HCT116 (cell line): ENCODE data around the gene NAALADL2.

ENCODE experiments used
- ATF3 ChIP-seq: IDR thresholded peaks from 2 replicates; pipeline ENCODE4 v1.6.1; 2012
- CBX3 ChIP-seq: IDR thresholded peaks from 2 replicates; pipeline ENCODE4 v1.6.1; 2012; ENCODE audit warnings: low read depth
- CTCF ChIP-seq, 3 experiments: fragments of 200-600 bp in 1 of 3; sonication (generic) in 1 of 3; IDR thresholded peaks in 2 of 3; conservative IDR thresholded peaks in 1 of 3; 2 replicates each; pipeline ENCODE4 v1.5.1; 2012 to 2017; ENCODE audit warnings: low read depth in 2 of 3, low read length in 2 of 3, antibody characterized with exemption in 1 of 3, borderline replicate concordance in 1 of 3, control low read depth in 1 of 3, mild to moderate bottlenecking in 1 of 3, mixed read lengths in 1 of 3, mixed run types in 1 of 3, moderate library complexity in 1 of 3; ENCODE audit not compliant: insufficient read depth in 1 of 3
- EZH2 ChIP-seq: fragments of 200-600 bp; sonication (generic); IDR thresholded peaks from 2 replicates; pipeline ENCODE4 v1.6.1; 2017; ENCODE audit warnings: antibody characterized with exemption, mixed run types
- EZH2phosphoT487 ChIP-seq: fragments of 200-600 bp; IDR thresholded peaks from 2 replicates; pipeline ENCODE4 v1.6.1; 2018; ENCODE audit warnings: antibody characterized with exemption, borderline replicate concordance
- MAX ChIP-seq: IDR thresholded peaks from 2 replicates; pipeline ENCODE4 v1.6.1; 2012
- POLR2A ChIP-seq: IDR thresholded peaks from 2 replicates; pipeline ENCODE4 v1.7.0; 2011; ENCODE audit warnings: borderline replicate concordance; ENCODE audit not compliant: insufficient read depth, insufficient read length; ENCODE audit errors: extremely low read depth
- POLR2AphosphoS5 ChIP-seq: IDR thresholded peaks from 2 replicates; pipeline ENCODE4 v1.6.1; 2011; ENCODE audit warnings: mild to moderate bottlenecking, low read depth, low read length, moderate library complexity
- RAD21 ChIP-seq: IDR thresholded peaks from 2 replicates; pipeline ENCODE4 v1.6.1; 2012; ENCODE audit warnings: low read depth, mild to moderate bottlenecking
- SIN3A ChIP-seq: IDR thresholded peaks from 2 replicates; pipeline ENCODE4 v1.6.1; 2012; ENCODE audit warnings: low read depth
- TCF7L2 ChIP-seq: IDR thresholded peaks from 2 replicates; pipeline ENCODE4 v1.7.0; 2011; ENCODE audit warnings: borderline replicate concordance, inconsistent platforms; ENCODE audit not compliant: insufficient read depth, insufficient read length; ENCODE audit errors: extremely low read depth
- YY1 ChIP-seq: IDR thresholded peaks from 2 replicates; pipeline ENCODE4 v1.6.1; 2011; ENCODE audit warnings: low read length, low read depth, moderate library complexity, mild to moderate bottlenecking; ENCODE audit not compliant: insufficient replicate concordance; ENCODE audit errors: extremely low read depth

- TF ChIP-seq CTCF (IDR thresholded peaks at IDR 0.05 in 2 of 3, conservative IDR thresholded peaks at IDR 0.05 in 1 of 3; ENCODE audit: borderline replicate concordance in 1 of 3, insufficient read depth in 1 of 3, low read depth in 2 of 3, low read length in 2 of 3) (no peak), EZH2phosphoT487 (no peak), SIN3A (no peak), MAX (no peak), POLR2A (no peak), YY1 (no peak), CBX3 (no peak), EZH2 (no peak), ATF3 (no peak), RAD21 (no peak), TCF7L2 (no peak), POLR2AphosphoS5 (no peak)
These were observed 453.7 kb downstream of the NAALADL2 start for GRCh38 chr3:175312791-175313190.
